Glomerular endothelial cell (primary cell): ENCODE results near the gene NOL12. TPM values are rescaled to one million over a fixed set of nuclear protein-coding genes. Genes with fewer than 3 reads are reported as not detected.
"Not testable (repeated sequence)": the region's sequence is repeated elsewhere in the genome, so short reads cannot be mapped to it uniquely, and the experiment has no call there.

Experiments
- DNase-seq: peaks from one replicate; pipeline ENCODE4 v3.0.0-alpha.2; 2011; ENCODE audit warnings: low read depth, low spot score; ENCODE audit errors: extremely low read depth
- total RNA-seq: library from RNA; depleted of rRNA; stranded (reverse); fragments of >200 nt; gene quantifications from 2 replicates; pipeline ENCODE4 v1.2.3, GENCODE V29; 2015

Gene NOL12
- total RNA-seq, 1 donor from 2014 or later: 25.8 TPM

- no peak for DNase-seq
These were observed 24.5 kb downstream of the NOL12 start for GRCh38 chr22:37710675-37711074.

- no peak for DNase-seq
These were observed 25.3 kb downstream of the NOL12 start for GRCh38 chr22:37711490-37711889.

GRCh38 chr22:37713761-37714160, 27.6 kb downstream of the NOL12 start:
- no peak for DNase-seq

- DNase-seq: no peak
These were observed 28.5 kb downstream of the NOL12 start for GRCh38 chr22:37714634-37715033.

DNA sequence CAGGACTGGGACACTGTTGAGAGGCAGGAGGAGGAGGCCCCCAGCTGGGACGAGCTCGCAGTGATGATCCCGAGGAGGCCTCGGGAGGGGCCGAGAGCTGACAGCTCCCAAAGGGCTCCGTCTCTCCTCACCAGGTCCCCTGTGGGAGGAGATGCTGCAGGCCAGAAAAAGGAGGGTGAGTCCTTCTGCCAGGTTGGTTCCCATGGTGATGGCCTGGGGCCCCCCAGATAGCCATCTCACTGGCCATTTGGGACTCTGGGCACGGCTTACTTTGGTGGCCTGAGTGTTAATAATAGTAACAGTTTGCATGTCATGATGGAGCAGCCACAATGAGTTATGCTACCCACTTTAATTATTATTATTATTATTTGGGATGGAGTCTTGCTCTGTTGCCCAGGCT, 29.6 kb downstream of the NOL12 start:
- DNase-seq: no peak

GRCh38 chr22:37716708-37717107, 30.6 kb downstream of the NOL12 start:
- DNase-seq: no peak

GRCh38 chr22:37717235-37717634, 31.1 kb downstream of the NOL12 start:
- not testable (repeated sequence) for DNase-seq

GRCh38 chr22:37717746-37718305, 31.7 kb downstream of the NOL12 start:
- not testable (repeated sequence) for DNase-seq

DNA sequence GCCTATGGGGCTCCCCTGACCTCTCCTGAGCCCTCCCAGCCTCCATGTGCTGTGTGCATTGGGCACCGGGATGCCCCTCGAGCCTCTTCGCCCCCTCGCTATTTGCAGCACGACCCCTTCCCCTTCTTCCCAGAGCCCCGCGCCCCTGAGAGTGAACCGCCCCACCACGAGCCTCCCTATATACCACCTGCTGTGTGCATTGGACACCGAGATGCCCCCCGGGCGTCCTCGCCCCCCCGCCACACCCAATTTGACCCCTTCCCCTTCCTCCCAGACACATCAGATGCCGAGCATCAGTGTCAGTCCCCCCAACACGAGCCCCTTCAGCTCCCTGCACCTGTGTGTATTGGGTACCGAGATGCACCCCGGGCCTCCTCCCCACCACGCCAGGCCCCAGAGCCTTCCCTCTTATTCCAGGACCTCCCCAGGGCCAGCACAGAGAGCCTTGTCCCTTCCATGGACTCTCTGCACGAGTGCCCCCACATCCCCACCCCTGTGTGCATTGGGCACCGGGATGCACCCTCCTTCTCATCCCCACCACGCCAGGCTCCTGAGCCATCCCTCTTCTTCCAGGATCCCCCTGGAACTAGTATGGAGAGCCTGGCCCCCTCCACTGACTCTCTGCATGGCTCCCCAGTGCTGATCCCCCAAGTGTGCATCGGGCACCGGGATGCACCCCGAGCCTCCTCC, 39.6 kb downstream of the NOL12 start:
- DNase-seq: no peak

DNA sequence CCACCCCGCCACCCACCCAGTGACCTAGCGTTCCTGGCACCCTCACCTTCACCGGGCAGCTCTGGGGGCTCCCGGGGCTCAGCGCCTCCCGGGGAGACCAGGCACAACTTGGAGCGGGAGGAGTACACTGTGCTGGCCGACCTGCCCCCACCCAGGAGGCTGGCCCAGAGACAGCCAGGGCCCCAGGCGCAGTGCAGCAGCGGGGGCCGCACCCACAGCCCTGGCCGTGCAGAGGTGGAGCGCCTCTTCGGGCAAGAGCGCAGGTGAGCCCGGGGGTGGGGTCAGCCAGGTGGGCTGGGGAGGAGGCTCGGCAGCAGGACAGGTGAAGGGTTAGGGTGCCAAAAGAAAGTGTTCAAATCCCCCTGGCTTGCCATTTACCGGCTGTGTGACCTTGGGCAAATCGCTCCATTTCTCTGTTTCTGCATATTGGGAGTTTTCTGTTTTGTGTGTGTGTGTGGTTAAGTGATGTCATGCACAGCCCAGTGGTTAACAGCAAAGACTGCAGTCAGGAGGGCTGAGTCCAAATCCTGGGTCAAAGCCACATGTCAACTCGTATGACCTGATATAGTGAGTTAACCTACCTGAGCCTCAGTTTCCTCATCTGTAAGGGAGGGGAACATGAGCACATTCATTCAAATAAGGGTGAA, 40.2 kb downstream of the NOL12 start:
- DNase-seq: no peak

- DNase-seq: no peak
These were observed 42.5 kb downstream of the NOL12 start for GRCh38 chr22:37728620-37729019.

DNA sequence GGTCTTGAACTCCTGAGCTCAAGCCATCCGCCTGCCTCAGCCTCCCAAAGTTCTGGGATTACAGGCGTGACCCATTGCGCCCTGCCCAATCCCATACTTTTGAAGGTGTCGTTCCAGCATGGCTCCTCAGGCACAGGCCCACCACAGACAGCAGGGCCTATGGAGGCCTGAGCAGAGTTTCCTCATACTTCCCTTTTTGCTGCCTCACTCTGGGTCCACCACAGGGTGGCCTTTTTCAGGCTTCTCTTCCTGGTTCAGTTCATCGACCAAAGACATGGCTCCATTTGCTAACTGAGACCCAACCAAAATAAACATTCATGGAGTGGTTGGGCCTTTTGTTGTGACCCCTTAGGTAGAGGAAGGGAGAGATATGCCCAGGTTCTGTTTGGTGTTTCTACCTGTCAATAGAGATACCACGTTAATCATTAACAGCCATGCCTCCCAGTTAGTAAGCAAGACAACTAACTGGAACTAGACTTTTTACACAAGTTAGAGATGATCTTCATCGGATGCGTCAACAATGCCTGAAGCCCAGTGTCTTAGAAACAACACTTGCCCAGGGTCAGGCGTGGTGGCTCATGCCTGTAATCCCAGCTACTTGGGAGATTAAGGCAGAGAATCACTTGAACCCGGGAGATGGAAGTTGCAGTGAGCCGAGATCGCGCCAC, 45.8 kb downstream of the NOL12 start:
- no peak for DNase-seq

DNA sequence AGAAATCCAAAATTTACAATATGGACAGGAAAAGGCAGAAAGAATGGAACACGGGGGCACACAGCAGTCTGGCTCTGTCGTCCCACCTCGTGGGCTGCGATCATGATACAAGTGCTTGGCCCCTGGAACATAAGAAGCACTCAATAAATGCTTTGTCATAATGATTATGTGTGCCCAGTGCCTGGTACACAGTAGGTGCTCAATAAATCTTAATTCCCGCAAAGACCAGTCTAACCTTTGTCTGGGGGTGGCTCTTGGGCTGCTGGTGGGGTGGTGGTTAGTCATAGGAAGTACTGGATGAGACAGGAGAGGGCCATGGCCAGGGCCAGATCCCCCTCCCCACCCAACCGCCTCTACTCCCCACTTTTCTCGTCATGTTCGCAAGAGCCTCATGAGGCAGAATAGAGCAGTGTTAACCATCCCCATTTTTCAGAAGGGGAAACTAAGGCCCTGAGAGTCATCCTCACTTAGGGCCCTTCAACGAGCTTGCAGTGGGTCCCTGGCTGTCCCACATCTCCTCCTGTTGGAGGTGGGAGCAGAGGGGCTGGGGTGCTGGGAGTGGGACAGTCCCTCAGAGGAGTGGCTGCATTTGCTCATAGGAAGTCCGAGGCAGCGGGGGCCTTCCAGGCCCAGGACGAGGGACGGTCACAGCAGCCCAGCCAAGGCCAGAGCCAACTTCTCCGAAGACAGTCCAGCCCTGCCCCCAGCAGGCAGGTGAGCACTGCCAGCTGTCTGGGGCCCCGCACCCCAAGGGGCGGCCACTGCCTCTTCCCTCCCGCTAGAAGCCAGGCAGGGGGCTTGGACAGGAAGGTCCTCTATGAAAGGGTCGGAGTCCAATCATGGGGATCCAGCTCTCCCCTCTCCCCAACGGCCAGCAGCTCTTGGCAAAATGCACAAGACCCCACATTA, 46.8 kb downstream of the NOL12 start:
- no peak for DNase-seq

DNA sequence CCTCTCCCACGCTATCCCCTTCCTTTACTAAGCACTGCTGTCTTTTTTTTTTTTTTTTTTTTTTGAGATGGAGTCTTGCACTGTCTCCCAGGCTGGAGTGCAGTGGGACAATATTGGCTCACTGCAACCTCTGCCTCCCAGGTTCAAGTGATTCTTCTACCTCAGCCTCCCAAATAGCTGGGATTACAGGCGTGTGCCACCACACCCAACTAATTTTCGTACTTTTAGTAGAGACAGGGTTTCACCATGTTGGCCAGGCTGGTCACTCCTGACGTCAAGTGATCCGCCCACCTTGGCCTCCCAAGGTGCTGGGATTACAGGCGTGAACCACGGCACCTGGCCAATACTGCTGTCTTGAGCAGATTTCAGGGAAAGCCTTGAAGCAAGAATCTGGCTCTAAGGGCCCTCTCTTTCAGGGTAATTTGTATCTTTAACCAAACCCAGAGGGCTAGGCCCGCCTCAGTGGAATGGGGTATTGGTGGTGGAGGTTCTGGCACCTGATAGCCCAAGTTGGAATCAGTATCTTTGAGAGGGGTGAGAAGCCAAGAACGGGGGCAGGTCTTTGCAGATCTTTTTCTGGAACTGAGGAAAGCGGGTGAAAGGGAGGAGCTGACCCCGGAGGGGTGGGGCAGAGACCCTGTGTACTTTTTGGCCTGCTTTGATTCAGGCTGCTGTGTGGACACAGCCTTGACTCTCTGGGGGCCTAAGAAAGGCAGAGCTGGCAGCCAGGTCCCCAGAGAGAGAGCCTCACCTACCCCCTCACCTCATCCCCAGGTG, 47.7 kb downstream of the NOL12 start:
- DNase-seq: no peak

DNA sequence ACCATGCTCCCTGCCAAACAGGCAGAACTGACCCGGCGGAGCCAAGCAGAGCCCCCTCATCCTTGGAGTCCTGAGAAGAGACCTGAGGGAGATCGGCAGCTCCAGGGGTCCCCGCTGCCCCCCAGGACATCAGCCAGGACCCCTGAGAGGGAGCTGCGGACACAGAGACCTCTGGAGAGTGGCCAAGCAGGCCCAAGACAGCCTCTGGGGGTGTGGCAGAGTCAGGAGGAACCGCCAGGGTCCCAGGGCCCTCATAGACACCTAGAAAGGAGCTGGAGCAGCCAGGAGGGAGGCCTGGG, 48.2 kb downstream of the NOL12 start:
- DNase-seq: no peak

DNA sequence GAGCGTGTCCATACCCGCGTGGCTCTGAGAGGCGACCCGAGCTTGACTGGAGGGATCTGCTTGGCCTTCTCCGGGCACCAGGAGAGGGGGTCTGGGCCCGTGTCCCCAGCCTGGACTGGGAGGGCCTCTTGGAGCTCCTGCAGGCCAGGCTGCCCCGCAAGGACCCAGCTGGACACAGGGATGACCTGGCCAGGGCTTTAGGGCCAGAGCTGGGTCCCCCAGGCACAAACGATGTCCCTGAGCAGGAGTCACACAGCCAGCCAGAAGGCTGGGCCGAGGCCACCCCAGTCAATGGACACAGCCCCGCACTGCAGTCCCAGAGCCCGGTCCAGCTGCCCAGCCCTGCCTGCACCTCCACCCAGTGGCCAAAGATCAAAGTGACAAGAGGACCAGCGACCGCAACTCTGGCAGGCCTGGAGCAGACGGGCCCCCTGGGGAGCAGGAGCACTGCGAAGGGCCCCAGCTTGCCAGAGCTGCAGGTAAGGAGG, 48.9 kb downstream of the NOL12 start:
- DNase-seq: no peak

- no peak for DNase-seq
These were observed 52.9 kb downstream of the NOL12 start for GRCh38 chr22:37739035-37739434.

DNA sequence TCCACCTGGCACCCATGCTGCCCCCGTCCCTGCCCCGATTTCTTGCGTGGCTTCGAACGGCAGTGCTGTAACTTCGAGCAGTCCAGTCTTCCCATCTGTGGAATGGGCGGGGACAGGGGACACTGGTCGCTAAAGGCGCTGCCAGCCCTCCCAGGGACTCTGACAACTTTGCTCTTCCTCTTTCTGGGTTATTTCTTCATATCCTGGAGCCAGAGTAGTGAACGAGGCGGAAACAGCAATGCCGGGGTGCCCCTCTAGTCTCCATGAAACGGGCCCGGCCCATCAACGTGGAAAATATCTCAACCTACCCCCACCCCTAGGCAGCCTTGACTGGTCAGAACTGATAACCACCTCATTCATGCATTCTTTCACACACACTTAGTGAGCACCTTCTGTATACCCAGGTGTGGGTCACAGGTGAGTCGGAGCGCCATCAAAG, 53.5 kb downstream of the NOL12 start:
- no peak for DNase-seq

GRCh38 chr22:37740455-37741311, 54.5 kb downstream of the NOL12 start:
- no peak for DNase-seq
